Fibroblast of pulmonary artery (primary cell): ENCODE data around the gene SYTL5.

Experiments
- DNase-seq: peaks from one replicate; pipeline ENCODE4 v3.0.0-alpha.2; 2010; ENCODE audit warnings: low read depth
- H3K4me3 ChIP-seq: replicated peaks from 2 replicates; pipeline ENCODE4 v1.5.1; 2011; ENCODE audit warnings: low read depth, mild to moderate bottlenecking, control low read depth, low read length, moderate library complexity
- TF ChIP-seq, protein P1 (sequence below): IDR thresholded peaks from 2 replicates; pipeline ENCODE4 v1.5.1; 2011; ENCODE audit warnings: mild to moderate bottlenecking, control low read depth, low read length, inconsistent platforms; ENCODE audit errors: missing control alignments

SYTL5 gene

DNA sequence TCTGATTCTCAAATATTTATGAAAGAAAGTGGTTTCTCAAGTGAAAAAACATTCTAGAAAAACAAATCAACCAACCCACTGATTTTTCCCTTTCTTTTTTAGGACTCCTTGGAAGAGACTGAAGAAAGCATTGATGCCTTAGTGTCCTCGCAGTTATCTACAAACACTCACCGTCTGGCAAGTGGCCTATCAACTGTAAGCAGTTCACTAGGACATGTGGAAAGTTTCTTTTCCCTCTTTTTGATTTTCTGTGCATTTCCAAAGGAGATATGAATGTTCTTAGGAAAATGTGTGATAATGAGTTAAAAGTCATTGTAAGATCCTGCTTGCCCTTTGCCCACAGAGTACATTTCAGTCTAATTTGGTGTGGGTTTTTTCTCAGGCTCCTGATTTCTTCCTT is 95.9 kb downstream of the SYTL5 start:
- TF ChIP-seq, protein P1, sequence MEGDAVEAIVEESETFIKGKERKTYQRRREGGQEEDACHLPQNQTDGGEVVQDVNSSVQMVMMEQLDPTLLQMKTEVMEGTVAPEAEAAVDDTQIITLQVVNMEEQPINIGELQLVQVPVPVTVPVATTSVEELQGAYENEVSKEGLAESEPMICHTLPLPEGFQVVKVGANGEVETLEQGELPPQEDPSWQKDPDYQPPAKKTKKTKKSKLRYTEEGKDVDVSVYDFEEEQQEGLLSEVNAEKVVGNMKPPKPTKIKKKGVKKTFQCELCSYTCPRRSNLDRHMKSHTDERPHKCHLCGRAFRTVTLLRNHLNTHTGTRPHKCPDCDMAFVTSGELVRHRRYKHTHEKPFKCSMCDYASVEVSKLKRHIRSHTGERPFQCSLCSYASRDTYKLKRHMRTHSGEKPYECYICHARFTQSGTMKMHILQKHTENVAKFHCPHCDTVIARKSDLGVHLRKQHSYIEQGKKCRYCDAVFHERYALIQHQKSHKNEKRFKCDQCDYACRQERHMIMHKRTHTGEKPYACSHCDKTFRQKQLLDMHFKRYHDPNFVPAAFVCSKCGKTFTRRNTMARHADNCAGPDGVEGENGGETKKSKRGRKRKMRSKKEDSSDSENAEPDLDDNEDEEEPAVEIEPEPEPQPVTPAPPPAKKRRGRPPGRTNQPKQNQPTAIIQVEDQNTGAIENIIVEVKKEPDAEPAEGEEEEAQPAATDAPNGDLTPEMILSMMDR: no peak
- no peak for DNase-seq

DNA sequence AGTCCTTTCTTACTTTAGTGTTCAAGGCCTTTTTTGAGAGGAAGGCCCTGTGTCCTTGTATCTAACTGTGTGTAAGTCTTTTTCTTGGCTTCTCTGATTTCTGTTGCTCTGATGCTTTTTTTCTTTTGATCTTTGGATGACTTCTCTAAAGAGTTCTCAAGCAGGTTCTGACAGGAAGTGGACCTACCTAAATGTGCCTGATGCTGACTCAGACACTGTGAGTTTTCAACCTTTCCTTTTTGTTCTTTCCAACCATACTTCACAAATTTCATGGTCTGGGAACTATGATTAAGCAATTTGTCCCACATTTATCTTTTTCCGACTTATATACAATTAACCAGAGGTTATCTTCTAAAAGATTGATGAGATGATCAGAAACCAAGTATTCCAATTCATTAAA is 96.5 kb downstream of the SYTL5 start:
- DNase-seq: no peak
- no peak overlapping the region for H3K4me3 ChIP-seq
- TF ChIP-seq, protein P1: no peak

More for the DNA sequence above, 95.9 kb downstream of the SYTL5 start:
- H3K4me3 ChIP-seq: no peak overlapping the region

DNA sequence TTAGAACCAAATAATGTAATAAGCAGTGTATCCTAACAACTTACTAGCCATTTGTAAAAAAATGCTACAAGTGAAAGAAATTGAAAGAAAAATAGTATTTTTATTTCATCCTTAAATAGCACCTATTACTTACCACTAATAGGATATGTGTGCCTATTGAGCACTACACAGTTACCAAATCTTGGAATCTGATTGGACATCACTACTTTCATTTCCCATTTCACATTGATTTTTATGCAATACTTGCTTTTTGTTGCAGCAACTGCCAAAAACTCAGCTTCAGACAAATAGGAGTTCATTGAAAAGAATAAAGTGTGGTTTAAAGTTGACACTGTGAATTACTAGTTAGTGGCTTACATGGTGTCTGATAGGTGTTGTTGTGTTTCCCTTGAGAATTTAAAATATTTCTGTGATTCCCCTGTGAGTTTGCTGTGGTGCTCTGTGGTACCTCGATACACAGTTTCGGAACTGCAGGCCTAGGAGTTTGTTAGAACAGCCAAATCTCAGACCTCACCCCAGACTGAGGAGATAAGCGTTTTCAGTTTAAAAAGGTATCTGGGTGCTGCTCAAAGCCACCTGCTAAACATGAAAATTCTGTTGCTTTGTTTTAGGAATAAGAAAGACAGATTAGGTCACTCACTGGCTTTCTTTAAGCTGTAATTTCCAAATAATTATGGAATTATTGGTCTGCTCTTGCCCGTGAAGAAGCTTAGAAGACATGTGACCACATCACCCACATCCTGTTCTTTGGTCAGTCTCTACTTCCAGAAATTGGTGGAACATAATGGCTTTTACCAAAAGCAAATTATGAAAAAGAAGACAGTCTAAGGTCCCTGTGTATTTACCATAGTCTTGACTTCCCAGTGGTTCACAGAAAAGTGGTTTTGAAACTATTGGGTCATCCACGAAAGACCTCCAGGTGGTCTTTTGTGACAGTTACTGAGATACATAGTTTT is 97.8 kb downstream of the SYTL5 start:
- TF ChIP-seq, protein P1: no peak
- DNase-seq: no peak
- no peak overlapping the region for H3K4me3 ChIP-seq

DNA sequence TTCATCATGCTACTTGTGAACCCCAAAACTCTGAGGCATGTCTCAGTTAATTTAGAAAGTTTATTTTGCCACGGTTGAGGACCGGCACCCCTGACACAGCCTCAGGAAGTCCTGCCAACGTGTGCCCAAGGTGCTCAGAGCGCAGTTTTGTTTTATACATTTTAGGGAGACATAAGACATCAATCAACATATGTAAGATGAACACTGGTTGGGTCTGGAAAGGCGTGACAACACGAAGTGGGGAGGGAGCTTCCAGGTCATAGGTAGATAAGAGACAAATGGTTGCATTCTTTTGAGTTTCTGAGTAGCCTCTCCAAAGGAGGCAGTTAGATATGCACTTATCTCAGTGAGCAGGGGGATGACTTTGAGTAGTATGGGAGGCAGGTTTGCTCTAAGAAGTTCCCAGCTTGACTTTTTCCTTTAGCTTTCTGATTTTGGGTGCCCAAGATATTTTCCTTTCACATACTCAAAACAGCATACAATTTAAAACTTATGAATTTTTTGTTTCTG is 98.9 kb downstream of the SYTL5 start:
- TF ChIP-seq, protein P1: no peak
- DNase-seq: no peak
- H3K4me3 ChIP-seq: no peak overlapping the region

DNA sequence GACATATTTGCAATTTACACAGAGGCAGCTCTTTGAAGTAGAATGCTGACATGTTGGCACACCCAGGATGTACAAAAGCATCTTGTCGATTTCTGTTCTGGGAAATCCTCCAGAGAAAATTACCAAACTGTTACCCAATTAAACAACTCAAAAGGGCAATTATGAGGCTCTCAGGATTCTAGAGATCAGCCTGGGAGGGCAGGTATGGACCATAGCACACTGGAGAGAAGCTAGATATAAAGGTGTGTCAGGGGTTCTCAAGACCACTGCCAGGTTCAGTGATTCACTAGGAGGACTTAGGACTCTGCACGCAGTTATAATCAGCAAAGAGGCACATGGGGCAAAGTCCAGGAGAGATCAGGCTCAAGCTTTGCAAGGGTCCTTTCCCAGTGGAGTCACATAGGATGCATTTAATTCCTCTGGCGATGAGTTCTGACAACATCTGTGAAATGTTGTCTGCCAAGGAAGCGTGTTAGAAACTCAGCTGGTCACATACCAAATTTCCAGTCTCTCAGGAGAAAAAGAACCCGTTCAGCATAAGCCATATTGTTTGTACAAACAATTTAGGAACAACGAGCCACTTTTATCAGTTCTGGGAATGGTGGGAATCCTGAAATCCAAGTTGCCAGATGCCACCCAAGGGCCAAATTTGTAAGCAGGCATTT is 100.8 kb downstream of the SYTL5 start:
- peak; percentile 25 for DNase-seq
- TF ChIP-seq, protein P1: no peak
- no peak overlapping the region for H3K4me3 ChIP-seq

DNA sequence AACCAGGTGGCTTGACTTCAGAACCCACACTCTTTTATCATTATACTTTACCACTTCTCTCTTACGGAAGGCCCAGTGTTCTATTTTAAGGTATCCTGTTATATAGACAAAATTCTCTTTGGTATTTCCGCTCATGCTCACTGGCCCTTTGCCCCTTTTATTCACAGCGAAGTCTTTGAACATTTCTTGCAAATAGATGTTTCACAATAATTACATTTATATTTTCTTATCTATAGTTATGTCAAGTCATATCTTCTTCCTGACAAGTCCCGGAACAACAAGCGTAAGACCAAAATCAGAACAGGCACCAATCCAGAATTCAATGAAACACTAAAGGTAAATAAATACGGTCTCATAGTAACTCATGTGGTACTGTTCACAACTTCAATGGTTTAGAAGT is 102.0 kb downstream of the SYTL5 start:
- TF ChIP-seq, protein P1: no peak
- no peak overlapping the region for H3K4me3 ChIP-seq
- DNase-seq: peak; percentile 88
